ENCODE measurements around the gene CTCF. TPM values are rescaled to one million over a fixed set of nuclear protein-coding genes. Genes with fewer than 3 reads are reported as not detected.

CTCF gene
- polyA plus RNA-seq, 4 donors = 68.3 to 87.1 (median 81.8) TPM

DNA sequence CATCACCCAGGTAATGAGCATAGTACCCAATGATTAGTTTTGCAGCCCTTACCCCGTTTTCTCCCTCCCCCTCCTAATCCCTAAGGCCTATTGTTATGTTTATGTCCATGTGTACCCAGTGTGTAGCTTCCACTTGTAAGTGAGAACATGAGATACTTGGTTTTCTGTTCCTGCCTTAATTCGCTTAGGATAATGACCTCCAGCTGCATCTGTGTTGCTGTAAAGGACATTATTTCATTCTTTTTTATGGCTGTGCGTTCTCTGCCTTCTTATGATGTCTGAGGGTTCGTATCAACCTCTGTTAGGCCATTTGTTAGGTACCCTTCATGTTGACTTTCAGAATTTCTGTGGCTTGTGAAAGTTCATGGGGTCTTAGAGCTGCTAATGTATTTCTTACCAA is 31.0 kb downstream of the CTCF start:
- no peak for DNase-seq (ENCODE audit: low read depth in 4 of 4, low spot score in 3 of 4)

DNA sequence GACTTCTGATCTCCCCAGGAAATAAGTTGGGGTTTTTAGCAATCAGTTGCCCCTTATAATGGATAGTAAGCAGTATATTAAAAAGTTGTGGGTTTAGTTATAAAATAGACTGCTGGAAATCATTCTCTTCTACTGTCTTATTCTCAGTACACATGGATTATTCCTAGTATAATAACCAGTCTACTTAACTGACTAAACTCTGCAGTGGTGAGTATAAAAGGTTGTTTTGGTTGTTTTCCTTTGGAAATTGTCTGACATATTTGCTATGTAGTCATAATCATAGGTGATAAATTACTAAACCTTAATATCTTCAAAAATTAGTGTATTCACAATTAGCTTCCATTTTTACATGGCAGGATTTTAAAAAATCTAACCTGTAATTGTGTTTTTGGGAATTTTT is 31.4 kb downstream of the CTCF start:
- no peak for DNase-seq (ENCODE audit: low read depth in 4 of 4, low spot score in 3 of 4)

DNA sequence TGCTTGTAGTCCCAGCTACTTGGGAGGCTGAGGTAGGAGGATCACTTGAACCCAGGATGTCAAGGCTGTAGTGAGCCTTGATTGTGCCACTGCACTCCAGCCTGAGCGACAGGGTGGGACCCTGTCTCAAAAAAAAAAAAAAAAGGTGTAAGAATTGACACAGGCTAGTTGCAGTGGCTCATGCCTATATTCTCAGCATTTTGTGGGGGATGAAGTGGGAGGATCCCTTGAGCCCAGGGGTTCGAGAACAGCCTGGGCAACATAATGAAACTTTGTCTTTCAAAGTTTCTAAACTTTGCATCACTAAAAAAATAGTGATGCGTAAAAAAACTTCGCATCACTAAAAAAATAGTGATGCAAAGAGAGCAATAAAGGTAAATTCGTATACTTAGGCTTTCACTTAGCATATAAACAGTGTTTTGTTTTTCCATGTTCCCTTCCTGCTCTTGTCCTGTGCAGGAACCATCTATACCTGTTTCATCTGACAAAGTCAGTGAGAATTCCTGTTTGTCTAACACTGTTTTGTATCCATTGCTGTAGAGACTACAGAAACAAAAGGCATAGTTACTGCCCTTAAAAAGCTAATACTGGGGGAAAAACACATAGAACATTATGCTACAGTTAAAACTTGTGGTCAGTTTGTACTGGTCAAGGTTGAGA is 32.1 kb downstream of the CTCF start:
- DNase-seq (ENCODE audit: low read depth in 4 of 4, low spot score in 3 of 4) = no peak

DNA sequence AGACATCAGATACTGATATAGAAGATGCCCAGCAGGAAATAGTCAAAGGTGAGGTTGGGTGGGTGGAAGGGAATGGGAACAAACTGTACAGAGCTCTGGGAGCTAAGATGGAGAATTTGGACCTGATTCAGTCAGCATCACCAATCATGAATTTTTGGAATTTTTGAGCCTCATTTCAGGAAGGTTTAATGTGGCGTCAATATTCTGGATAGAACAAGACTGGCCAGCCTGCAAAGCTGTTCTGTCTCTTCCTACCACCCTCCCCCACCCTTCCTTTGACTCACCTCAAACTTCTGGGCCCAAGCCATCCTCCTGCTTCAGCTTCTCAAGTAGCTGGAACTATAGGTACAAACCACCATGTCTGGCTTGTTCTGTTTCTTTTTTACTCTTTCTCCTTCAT is 32.6 kb downstream of the CTCF start:
- no peak for DNase-seq (ENCODE audit: low read depth in 4 of 4, low spot score in 3 of 4)

DNA sequence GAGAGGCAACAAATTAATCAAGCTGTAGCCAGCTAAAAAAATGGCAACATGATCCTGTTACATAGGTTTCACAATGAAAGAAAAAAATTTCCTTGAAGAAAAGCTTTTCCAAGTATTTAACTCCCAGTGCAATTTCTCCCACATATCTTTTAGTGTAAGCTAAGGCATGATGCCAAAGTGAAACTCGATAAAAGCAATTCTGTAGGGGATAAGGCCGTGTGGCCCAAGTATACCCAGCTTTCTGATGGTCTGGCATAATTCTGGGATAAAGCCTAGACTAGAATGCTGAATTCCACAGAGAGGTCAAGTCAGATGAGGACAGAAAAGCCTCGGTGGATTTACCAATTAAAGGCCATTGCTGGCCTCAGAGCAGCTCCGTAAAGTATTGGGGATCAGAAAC is 36.2 kb downstream of the CTCF start:
- DNase-seq (ENCODE audit: low read depth in 4 of 4, low spot score in 3 of 4) = no peak

DNA sequence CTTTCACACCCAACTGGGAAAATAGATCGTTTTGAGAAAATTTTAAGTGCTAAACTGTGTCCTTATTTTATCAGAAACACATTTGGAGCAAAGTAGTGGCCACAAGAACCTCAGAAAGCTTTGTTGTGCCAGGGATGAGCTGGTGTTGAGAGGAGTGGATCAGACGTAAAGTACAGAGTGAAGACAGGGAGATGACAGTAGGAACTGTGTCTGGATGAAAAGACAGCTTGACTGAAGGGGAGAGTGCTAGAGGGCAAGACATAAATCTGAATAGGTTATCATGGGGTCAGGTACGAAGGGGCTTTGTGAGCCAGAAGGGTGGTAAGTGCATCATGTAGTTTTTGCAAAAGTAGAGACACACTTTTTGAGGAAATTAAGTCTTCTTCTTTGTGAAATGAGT is 43.3 kb downstream of the CTCF start:
- DNase-seq (ENCODE audit: low read depth in 4 of 4, low spot score in 3 of 4) = no peak

DNA sequence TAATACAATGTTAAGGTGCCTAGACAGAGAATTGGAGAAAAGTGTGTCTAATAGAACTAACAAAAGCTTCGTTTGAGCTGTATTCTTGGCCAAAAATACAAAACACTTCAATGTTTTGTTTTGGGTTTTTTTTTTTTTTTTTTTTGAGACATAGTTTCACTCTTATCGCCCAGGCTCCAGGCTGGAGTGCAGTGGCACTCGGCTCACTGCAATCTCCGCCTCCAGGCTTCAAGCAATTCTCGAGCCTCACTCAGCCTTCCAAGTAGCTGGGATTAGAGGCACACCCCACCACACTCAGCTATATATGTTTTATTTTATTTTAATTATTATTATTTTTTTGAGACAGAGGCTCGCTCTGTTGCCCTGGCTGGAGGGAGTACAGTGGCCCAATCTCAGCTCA is 44.3 kb downstream of the CTCF start:
- DNase-seq (ENCODE audit: low read depth in 4 of 4, low spot score in 3 of 4) = no peak

DNA sequence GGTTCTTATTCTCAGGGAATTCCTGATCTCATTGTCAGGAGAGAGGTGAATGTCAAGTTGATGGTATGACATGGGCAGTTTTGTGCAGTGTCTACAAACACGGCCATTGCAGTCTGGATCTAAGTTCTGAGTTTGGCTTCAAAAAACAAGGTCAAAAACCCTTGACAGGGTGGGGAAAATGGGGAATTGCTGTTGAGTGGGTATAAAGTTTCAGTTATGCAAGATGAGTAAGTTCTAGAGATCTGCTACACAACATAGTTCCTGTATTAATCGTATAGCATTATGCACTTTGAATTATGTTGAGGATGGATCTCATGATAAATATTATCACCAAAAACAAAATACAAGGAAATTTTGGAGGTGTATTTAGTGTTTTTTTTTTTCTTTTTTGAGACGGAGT is 46.0 kb downstream of the CTCF start:
- DNase-seq (ENCODE audit: low read depth in 4 of 4, low spot score in 3 of 4) = no peak

DNA sequence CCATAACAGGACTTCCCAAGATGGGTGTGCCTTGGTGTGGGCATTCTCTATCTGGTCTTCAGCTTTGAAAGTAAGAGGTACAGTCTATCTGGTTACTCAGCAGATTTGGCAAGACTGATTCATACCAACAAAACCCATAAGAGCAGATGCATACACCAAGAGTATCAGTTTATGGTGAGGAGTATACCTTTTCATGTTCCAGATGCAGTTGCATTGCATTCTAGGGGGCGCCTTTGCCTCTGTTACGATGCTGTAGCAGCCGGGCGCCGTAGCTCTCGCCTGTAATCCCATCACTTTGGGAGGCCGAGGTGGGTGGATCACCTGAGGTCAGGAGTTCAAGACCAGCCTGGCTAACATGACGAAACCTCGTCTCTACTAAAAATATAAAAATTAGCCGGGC is 51.5 kb downstream of the CTCF start:
- no peak for DNase-seq (ENCODE audit: low read depth in 4 of 4, low spot score in 3 of 4)

DNA sequence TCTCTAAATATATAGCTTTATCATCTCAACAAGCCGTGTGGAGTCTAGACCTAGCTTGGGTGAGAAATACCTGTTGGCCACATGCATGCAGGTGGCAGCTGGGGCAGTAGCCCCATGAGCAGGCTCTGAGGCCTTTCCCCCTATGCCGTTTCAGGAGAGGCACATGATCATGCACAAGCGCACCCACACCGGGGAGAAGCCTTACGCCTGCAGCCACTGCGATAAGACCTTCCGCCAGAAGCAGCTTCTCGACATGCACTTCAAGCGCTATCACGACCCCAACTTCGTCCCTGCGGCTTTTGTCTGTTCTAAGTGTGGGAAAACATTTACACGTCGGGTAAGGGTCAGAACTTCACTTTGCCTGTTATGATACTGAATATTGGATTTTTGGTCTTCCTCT is 65.9 kb downstream of the CTCF start:
- DNase-seq (ENCODE audit: low read depth in 4 of 4, low spot score in 3 of 4) = no peak

DNA sequence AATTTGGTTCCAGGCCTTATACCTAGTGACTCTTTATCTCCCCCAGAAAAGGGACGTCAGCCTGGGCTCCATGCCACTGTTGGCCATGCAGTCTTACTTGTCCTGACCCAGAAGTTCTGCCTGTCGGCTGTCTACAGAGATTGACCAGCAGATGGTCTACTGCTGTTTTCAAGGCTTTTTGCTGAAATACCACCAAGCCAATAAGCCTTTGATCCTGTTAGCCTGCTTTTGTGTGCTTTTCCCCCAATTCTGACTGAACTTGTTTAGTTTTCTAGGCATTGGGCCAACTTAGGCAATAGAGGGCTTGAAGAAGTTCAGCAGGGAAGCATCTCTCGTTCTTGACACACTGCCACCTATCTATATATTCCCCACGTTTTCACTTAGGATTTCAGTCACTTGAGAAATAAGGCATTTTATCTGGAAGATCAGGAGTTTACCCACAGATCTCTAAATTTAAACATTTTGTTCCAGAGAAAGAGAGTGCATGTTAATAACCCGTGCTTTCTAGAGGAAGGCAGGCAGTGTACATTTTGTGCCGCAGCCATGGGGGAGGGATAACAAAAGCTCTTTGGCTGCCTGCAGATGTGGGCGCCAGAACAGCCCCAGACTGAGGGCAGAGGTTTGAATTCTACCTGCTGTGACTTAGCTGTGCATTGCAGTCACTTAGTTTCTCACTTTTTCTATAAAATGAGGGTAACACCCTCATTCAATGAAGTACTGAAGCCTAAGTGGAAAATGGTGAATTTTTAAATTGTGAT is 70.3 kb downstream of the CTCF start:
- DNase-seq (ENCODE audit: low read depth in 4 of 4, low spot score in 3 of 4) = no peak

DNA sequence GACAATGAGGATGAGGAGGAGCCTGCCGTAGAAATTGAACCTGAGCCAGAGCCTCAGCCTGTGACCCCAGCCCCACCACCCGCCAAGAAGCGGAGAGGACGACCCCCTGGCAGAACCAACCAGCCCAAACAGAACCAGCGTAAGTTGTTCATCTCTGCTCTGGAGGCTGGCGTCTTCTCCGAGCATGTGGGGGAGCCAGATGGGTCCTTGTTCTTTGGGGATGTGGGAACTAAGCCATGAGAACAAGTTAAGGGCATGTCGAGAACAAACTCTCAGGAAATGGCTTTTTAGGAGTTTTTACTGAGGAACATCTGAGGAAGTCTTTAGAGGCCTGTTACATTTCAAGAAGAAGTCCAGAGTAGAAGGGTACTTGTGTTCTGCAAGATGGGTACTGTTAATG is 74.4 kb downstream of the CTCF start:
- DNase-seq (ENCODE audit: low read depth in 4 of 4, low spot score in 3 of 4) = no peak

DNA sequence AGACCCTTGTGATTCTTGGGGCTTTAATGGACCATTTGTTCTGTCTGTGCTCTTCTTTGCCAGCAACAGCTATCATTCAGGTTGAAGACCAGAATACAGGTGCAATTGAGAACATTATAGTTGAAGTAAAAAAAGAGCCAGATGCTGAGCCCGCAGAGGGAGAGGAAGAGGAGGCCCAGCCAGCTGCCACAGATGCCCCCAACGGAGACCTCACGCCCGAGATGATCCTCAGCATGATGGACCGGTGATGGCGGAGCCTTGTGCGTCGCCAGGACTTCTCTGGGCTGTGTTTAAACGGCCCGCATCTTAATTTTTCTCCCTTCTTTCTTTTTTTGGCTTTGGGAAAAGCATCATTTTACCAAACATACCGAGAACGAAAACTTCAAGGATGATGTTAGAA is 75.3 kb downstream of the CTCF start:
- DNase-seq (ENCODE audit: low read depth in 4 of 4, low spot score in 3 of 4) = no peak

DNA sequence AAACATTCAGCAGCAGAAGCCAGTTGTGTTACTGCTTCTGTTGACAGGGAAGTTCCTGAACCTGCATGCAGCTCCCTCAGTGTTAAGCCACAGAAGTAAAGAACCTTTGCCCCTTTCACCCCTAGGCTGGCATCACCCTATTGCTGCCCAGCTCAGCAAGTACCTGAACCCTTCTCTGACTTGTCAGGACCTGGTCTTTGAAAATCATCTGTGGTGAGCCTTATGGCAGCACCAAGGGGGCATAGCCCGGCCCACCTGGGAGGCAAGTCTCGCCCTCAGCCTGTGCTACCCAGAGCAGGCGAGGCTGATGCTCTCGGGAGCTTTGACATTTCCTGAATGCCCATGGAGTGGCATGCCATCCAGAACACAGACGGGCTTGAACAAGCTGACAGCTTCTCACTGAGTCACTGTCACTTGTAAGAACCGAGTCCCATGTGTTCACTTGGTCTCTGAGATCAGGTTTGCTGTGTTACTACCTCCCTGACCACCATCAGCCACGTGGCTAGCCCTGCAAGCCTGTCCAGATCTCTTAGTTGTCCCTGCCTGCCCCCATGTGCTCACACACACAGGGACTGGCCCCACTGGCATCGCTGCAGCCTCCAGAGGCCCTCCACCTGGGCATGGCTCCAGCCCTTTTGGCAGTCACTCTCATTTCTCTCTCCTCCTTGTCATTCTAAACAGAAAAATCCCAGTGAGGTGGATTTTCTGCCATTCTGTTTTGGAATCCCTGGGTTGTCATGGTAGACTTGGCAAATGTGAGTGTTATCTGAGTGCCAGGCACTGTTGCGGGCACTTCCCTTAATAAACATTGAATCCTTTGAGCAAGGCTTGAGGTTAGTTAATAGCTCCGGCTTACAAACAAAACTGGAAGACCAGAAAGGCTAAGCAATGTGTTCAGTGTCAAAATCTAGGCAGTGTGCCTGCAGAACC is 79.7 kb downstream of the CTCF start:
- DNase-seq (ENCODE audit: low read depth in 4 of 4, low spot score in 3 of 4) = no peak

DNA sequence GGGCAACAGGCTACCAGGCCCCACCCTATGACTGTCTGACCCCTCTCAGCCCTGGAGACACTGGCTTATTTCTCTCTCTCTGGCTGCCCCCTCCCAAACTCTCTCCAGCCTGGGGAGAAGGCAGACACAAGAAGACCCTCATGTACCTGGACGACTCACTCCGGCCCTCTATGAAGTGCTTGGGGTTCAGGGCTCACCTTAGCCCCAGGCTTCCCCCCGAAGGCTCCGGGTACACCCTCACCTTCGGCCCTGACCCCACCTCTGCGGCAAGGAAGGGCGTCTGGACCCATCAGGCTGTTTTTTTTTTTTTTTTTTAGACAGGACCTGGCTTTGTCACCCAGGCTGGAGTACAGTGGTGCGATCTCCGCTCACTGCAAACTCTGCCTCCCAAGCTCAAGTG is 81.7 kb downstream of the CTCF start:
- no peak for DNase-seq (ENCODE audit: low read depth in 4 of 4, low spot score in 3 of 4)

DNA sequence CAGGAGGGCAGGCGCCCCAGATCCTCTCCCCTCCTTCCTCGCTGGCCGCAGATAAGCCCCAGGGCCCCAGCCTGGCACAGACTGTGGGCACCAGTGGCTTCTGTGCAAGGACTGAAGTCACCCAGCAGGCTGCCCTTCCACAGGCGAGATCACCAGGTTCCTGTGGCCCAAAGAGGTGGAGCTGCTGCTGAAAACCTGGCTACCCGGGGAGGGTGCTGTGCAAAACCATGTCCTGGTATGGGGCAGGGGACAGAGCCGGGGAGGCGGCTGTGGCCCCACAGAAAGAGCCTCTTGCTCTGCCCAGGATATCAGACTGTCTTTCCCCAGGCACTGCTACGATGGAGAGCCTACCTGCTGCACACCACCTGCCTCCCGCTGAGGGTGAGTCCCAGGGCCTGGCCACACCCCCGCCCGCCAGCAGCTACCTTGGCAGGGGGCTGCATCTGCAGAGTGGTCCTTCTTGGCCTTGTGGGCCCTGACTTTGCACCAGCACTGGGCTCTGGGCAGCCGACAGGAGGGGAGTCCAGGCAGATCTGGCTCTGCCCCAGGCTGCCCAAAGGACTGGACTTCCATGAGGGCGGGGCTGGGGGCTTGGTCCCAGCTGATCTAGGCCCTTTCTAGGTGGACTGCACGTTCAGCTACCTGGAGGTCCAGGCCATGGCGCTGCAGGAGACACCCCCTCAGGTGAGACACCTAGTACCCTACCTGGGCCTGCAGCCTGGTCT is 83.2 kb downstream of the CTCF start:
- DNase-seq (ENCODE audit: low read depth in 4 of 4, low spot score in 3 of 4) = no peak

DNA sequence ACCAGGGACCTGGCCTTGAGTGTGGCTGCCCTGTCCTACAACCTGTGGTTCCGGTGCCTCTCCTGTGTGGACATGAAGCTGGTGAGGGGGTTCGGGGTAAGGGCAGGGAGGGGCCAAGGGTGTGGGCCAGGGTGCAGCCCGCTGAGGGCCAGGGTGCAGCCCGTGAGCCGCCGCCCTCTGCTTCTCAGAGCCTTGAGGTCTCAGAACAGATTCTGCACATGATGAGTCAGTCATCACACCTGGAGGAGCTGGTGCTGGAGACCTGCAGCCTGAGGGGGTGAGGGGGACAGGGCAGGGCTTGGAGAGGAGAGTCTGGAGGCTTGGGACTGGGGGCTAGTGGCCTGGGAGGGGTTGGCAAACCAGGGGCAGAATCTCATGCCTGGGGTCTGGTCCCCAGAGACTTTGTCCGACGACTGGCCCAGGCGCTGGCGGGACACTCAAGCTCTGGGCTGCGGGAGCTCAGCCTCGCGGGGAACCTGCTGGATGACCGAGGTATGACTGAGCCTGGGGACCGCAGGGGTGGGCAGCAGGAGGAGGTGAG is 84.9 kb downstream of the CTCF start:
- DNase-seq (ENCODE audit: low read depth in 4 of 4, low spot score in 3 of 4) = no peak

DNA sequence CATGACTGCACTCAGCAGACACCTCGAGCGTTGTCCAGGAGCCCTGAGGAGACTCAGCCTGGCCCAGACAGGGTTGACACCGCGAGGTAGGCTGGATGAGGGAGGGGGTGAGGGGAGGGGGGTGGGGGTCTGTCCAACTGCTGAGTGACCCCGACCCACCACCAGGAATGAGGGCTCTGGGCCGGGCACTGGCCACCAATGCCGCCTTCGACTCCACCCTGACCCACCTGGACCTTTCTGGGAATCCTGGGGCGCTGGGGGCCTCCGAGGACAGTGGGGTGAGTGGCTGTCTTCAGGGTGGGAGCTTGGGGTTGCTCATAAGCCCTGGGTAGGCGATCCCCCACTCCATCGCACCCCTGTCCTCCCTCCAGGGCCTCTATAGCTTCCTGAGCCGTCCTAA is 85.4 kb downstream of the CTCF start:
- no peak for DNase-seq (ENCODE audit: low read depth in 4 of 4, low spot score in 3 of 4)

DNA sequence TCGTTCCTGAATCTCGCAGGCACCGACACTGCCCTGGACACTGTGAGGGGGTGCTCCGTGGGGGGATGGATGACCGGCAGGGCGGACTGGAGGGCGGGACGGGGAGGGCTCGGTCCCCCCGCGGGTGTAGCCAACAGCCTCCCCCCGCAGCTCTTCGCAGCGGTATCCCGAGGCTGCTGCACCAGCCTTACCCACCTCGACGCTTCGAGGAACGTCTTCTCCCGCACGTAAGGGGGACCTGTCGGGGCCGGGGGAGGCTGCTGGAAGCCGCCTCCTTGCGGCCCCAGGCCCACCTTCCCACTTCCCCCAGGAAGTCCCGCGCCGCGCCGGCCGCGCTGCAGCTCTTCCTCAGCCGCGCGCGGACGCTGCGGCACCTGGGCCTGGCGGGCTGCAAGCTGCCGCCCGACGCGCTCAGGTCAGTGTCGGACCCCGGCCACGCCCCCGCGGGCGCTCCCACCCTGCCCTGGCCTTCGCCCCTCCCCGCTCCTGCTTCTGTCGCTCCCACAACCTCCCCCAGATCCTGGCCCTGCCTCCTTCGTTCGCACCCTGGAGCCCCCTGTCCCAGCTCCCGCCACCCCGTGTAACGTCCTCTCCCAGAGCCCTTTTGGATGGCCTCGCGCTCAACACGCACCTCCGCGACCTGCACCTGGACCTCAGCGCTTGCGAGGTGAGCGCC is 85.9 kb downstream of the CTCF start:
- no peak for DNase-seq (ENCODE audit: low read depth in 4 of 4, low spot score in 3 of 4)

DNA sequence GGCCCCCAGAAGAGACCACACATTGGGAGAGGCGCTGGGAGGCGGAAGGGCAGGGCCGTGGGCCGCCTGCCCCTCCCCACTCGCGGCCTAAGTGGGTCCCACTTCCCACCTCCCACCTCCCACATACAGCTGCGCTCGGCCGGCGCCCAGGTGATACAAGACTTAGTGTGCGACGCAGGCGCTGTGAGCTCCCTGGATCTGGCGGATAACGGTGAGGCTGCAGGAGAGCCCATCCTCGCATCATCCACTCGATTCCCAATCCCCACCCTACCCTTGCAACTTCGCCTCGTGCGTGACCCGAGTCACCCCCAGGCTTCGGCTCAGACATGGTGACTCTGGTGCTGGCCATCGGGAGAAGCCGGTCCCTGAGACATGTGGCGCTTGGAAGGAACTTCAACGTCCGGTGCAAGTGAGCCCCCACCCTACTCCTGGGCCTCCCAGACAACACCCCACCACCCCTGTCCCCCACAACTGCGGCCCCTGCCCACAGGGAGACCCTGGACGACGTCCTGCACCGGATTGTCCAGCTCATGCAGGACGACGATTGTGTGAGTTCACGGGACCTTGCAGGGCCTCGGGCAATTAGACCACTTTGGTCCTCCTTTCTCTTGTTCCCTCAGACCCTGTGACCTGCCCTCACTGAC is 86.6 kb downstream of the CTCF start:
- no peak for DNase-seq (ENCODE audit: low read depth in 4 of 4, low spot score in 3 of 4)
